GM18909 (cell line): ENCODE data around the gene PIP5K1C.
"Not testable (repeated sequence)": the region's sequence is repeated elsewhere in the genome, so short reads cannot be mapped to it uniquely, and the experiment has no call there.

Source experiments
- ATAC-seq: cut with Tn5 transposase; IDR thresholded peaks from one replicate; pipeline ENCODE4 v1.9.1; 2021; ENCODE audit warnings: mild to moderate bottlenecking; ENCODE audit not compliant: unreplicated experiment, poor library complexity

Gene PIP5K1C

DNA sequence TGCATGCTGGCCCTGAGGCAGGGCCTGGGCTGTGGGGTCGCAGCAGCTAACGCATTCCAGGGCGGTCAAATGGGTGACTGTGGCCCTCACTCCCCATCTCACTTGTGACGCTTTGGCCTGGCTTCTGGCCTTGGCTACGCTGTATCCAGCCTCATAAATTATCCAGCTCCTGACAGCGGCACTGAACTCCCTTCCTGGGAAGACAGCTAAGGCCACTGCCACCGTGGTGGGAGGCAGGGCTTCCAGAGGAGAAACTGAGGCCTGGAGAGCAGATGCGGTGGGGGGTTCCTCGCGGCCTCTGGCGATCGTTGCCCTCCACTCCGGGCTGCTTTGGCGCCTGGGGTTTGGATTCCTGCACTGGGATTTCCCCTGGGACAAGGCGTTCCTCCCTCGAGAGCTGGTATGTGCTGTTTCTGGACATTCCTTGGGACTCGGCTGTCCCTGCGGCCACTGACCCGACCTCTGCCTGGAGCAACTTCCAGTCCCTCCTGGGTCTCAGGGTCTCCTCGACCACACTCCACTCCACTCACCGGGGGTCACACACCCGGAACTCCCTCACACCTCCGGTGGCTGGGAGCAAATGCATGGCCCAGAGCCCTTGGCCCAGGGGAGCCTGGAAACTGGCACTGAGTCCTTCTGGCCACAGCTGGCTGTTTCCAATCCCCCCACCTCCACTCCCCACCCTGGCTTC is 97.0 kb downstream of the PIP5K1C start:
- ATAC-seq: no peak

- ATAC-seq: no peak
Measured at GRCh38 chr19:3601021-3601420, 99.2 kb downstream of the PIP5K1C start.

- ATAC-seq: no peak
Measured at GRCh38 chr19:3599776-3600187, 100.5 kb downstream of the PIP5K1C start.

- no peak for ATAC-seq
Measured at GRCh38 chr19:3595521-3596061, 104.7 kb downstream of the PIP5K1C start.

GRCh38 chr19:3593156-3593555 is 107.1 kb downstream of the PIP5K1C start:
- no peak for ATAC-seq

DNA sequence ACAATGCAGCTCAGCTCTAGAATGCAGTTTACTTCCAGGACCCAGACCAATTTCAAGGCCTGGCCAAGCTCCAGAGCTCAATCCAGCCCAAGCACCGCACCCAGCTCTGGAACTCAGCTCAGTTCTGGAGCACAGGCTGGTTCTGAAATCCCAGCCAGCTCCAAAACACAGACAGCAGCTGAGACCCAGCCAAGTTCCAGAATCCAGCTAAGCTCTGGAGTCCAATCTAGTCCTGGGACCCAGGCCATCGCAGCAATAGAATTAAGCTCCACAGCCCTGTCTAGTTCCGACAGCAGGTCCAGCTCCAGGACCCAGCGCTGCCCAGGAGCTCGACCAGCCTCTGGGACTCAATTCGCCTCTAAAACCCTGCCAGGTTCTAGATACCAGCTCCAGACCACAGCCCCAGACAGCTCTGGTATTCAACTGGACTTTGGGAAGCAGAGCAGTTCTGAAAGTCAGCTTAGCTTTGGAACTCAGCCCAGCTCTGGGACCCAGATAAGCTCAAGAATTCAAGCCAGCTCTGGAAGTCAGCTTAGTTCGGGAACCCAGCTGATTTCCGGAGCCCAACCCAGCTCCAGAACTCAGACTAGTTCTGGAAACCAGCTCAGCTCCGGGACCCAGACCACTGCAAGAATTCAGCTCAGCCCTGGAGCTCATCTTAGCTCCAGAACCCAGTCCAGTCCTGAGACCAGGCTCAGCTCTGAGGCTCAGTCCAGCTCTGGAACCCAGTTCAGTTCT is 108.2 kb downstream of the PIP5K1C start:
- no peak for ATAC-seq

GRCh38 chr19:3590991-3591659 is 109.1 kb downstream of the PIP5K1C start:
- no peak for ATAC-seq

DNA sequence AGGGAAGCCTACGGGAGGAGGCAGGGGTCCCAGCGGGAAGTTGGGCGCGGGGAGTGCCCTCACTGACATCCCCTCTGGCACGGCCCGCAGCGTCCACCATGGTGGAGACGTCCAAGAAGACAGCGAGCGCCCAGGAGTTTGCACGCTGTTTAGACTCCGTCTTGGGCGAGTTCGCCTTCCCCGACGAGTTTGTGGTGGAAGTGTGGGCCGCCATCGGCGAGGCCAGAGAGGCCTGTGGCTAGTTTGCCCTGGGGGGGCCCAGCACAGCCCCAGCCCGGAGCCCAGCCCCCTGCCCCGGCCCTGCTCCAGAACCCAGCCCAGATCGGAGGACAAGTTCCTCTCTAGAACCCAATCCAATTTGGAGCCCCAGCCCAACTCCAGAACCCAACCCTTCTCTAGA is 110.3 kb downstream of the PIP5K1C start:
- ATAC-seq: no peak

DNA sequence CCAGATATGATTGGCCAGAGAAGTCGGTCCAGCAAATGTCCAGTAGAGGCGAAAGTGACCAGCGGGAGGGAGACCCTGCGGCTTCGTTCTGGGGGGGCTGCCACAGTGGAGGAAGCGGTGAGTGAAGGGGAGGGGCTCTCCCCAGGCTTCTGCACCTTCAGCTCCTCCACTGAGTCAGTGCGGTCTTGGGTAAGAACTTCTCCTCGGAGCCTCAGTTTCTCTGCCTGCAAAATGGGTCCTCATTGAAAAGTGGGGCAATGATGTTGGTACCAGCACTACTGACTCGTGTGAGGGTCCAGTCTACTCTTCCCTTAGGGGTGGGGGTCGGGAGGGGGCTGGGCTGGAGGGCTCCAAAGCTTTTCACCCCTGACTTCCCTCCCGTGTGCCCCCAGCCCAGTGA is 110.8 kb downstream of the PIP5K1C start:
- ATAC-seq: no peak

DNA sequence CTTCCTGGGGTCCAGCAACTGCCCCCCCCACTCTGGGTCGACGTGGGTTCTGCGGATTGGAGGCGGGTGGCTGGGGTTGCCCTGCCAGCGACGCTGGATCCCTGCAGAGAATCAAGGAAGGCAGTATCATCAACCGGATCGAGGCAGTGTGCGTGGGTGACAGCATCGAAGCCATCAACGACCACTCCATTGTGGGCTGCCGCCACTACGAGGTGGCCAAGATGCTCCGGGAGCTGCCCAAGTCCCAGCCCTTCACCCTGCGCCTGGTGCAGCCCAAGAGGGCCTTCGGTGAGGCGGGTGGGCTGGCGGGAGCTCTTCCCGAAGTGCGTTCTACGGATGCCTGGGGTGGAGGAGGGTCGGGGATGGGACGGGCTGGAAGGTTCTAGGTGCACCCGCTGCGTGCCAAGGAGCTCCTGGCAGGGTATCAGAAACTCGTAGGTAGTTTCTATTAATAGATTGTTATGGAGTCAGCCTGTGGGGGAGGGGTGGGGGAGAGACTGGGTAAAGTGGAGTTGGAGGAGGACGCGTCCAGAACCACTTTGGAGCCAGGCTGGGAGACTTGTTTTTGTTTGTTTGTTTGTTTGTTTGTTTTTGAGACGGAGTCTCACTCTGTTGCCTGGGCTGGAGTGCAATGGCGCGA is 113.4 kb downstream of the PIP5K1C start:
- no peak for ATAC-seq

DNA sequence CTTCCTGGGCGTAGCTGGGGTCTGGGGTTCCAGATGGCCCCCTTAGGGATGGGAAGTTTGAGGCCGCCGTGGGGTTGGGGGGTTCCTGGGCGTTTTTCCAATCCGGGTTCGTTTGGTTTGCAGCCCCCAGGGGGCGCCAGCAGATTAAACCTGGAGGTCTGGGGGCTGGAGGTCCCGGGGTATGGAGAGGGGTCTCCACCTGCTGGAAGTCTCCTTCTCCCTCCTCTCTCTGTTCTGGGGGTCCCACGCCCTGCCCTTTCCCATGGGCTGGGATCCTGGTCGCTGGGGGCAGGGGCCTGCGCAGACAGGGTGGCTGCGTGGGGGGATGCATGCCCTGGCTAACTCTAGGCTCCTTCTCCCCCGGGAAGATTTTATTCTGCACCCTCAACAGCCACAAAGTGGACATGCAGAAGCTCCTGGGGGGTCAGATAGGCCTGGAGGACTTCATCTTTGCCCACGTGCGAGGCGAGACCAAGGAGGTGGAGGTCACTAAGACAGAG is 114.1 kb downstream of the PIP5K1C start:
- no peak for ATAC-seq

GRCh38 chr19:3585301-3586126 is 114.8 kb downstream of the PIP5K1C start, which contains the start of gene GIPC3:
Gene GIPC3 (plus strand): TSS chr19:3585478. CDS start chr19:3585598, 120 bp downstream.
- no peak for ATAC-seq

GRCh38 chr19:3584036-3584802 is 116.0 kb downstream of the PIP5K1C start:
- ATAC-seq: not testable (repeated sequence)

DNA sequence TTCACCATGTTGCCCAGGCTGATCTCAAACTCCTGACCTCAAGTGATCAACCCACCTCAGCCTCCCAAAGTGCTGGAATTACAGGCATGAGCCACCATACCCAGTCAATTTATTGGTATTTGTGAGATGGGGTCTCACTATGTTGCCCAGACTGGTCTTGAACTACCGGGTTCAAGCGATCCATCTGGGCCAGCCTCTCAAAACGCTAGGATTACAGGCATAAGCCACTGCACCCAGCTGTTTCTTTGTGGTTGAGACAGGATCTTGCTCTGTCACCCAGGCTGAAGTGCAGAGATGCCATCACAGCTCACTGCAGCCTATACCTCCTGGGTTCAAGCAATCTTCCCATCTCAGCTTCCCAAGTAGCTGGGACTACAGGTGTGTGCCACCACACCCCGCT is 118.5 kb downstream of the PIP5K1C start:
- not testable (repeated sequence) for ATAC-seq
